ENCODE data around the gene BRWD1.

- TF ChIP-seq CTCF (IDR thresholded peaks at IDR 0.05) (no peak), POLR2A (IDR thresholded peaks at IDR 0.05) (no peak), POLR2AphosphoS5 (IDR thresholded peaks at IDR 0.05) (no peak)
Observed at GRCh38 chr21:39318091-39318959, 4.9 kb upstream of the BRWD1 start.
